HG03354 (cell line): ENCODE results near the gene GNAL.

Source experiments
- ATAC-seq: cut with Tn5 transposase; IDR thresholded peaks from one replicate; pipeline ENCODE4 v1.9.1; 2021; ENCODE audit warnings: mild to moderate bottlenecking; ENCODE audit not compliant: unreplicated experiment, poor library complexity, severe bottlenecking

The GNAL gene

GRCh38 chr18:11795916-11796315, 106.9 kb downstream of the GNAL start:
- no peak for ATAC-seq

- ATAC-seq = no peak
These were observed 109.2 kb downstream of the GNAL start for GRCh38 chr18:11798271-11798670.

GRCh38 chr18:11799066-11799465, 110.0 kb downstream of the GNAL start:
- ATAC-seq = no peak

- ATAC-seq = no peak
These were observed 111.7 kb downstream of the GNAL start for GRCh38 chr18:11800566-11801334.

GRCh38 chr18:11801573-11801972, 112.5 kb downstream of the GNAL start:
- no peak for ATAC-seq

- no peak for ATAC-seq
These were observed 113.1 kb downstream of the GNAL start for GRCh38 chr18:11802158-11802557.

GRCh38 chr18:11802586-11802985, 113.5 kb downstream of the GNAL start:
- ATAC-seq = no peak

GRCh38 chr18:11807233-11807632, 118.2 kb downstream of the GNAL start:
- no peak for ATAC-seq

- ATAC-seq = no peak
These were observed 119.2 kb downstream of the GNAL start for GRCh38 chr18:11808001-11808855.

- ATAC-seq = no peak
These were observed 120.8 kb downstream of the GNAL start for GRCh38 chr18:11809895-11810294.

- no peak for ATAC-seq
These were observed 121.3 kb downstream of the GNAL start for GRCh38 chr18:11810379-11810778.

- ATAC-seq = no peak
These were observed 121.9 kb downstream of the GNAL start for GRCh38 chr18:11811009-11811408.

- ATAC-seq = no peak
These were observed 128.2 kb downstream of the GNAL start for GRCh38 chr18:11817229-11817628.

- no peak for ATAC-seq
These were observed 129.6 kb downstream of the GNAL start for GRCh38 chr18:11818486-11819203.

- ATAC-seq = no peak
These were observed 130.9 kb downstream of the GNAL start for GRCh38 chr18:11819938-11820337.

GRCh38 chr18:11820697-11821096, 131.6 kb downstream of the GNAL start:
- no peak for ATAC-seq

GRCh38 chr18:11821208-11821607, 132.1 kb downstream of the GNAL start:
- no peak for ATAC-seq

- ATAC-seq = no peak
These were observed 132.7 kb downstream of the GNAL start for GRCh38 chr18:11821643-11822237.

GRCh38 chr18:11823545-11823944, 134.5 kb downstream of the GNAL start:
- no peak for ATAC-seq

- no peak for ATAC-seq
These were observed 137.8 kb downstream of the GNAL start for GRCh38 chr18:11826836-11827235.
